Fibroblast of lung (primary cell): ENCODE results near the gene PUS7.

Experiments used
- EZH2 ChIP-seq: IDR thresholded peaks from 2 replicates; pipeline ENCODE4 v1.5.1; 2012; ENCODE audit warnings: low read length, control low read depth, mild to moderate bottlenecking; ENCODE audit errors: missing control alignments
- TF ChIP-seq, protein P1 (sequence below), 2 donors: IDR thresholded peaks in 1 of 2; conservative IDR thresholded peaks in 1 of 2; 1 replicate in 1 of 2; 2 replicates in 1 of 2; pipeline ENCODE4 v1.5.1; 2011 to 2012; ENCODE audit warnings: low read length in 2 of 2, control low read depth in 1 of 2, inconsistent platforms in 1 of 2, low read depth in 1 of 2, mild to moderate bottlenecking in 1 of 2

DNA sequence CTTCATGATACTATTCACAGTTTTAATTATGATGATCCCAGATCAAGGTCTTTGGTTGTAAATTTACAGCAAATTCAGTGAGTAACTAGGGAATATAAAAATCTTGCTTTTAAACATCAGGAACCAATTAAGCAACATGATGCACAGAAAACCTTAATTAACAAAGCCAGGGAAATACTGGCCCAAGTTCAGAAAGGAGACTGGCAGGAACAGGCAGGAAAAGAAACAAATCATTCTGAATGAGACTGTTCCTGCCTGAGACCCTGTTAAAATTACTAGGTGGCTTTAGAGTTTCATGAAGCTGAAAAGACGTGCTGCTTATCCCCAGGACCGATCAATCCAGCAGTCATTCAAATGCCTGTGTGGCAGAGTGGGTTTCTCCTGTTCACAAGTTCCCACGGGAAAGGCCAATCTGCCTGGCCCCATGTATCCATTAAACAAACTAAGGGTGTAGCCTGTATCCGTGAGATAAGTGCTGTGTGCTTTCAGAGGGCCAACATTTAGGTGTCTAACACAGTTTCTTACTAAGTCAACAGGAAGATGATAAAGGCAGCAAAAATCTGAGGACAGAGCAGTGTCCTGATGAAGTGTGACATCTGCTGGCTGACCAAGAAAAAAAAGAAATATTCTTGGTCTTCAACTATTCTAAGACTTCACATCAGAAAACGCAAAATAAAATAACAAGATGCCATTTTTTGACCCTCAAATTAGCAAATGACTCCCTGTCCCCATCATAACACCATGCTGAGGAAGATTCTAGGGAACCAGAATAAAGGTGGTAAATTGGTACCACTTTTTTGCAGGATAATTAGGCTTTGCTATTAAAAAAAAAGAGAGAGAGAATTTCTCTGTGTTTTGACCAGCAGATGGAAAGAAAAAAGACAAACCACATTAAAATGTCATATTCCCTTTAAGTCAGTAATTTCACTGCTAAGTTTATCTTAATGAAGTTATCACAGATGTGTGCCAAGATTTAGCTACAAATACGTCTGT is 34.2 kb downstream of the PUS7 start:
- TF ChIP-seq EZH2 = no peak
- TF ChIP-seq, protein P1, sequence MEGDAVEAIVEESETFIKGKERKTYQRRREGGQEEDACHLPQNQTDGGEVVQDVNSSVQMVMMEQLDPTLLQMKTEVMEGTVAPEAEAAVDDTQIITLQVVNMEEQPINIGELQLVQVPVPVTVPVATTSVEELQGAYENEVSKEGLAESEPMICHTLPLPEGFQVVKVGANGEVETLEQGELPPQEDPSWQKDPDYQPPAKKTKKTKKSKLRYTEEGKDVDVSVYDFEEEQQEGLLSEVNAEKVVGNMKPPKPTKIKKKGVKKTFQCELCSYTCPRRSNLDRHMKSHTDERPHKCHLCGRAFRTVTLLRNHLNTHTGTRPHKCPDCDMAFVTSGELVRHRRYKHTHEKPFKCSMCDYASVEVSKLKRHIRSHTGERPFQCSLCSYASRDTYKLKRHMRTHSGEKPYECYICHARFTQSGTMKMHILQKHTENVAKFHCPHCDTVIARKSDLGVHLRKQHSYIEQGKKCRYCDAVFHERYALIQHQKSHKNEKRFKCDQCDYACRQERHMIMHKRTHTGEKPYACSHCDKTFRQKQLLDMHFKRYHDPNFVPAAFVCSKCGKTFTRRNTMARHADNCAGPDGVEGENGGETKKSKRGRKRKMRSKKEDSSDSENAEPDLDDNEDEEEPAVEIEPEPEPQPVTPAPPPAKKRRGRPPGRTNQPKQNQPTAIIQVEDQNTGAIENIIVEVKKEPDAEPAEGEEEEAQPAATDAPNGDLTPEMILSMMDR (conservative IDR thresholded peaks at IDR 0.05 in 1 of 2, IDR thresholded peaks at IDR 0.05 in 1 of 2; ENCODE audit: low read depth in 1 of 2, low read length in 2 of 2) = peak; percentile 39 to 42
